BLaER1 treated with 17β-estradiol and CSF1 and Interleukin-3, amounts not matched to agents 10 nM and 100 nM (cell line): Measurements from ENCODE around the gene CELF2.

Source experiments
- H3K27ac ChIP-seq, 11 experiments: shearing (Covaris generic); formaldehyde crosslinking; 2 replicates each; pipeline ENCODE4 v1.8.1; 2022
- H3K27me3 ChIP-seq, 11 experiments: shearing (Covaris generic); formaldehyde crosslinking; 2 replicates each; pipeline ENCODE4 v1.8.1; 2022
- H3K36me3 ChIP-seq, 11 experiments: shearing (Covaris generic); formaldehyde crosslinking; 2 replicates each; pipeline ENCODE4 v1.8.1; 2022
- H3K4me1 ChIP-seq, 10 experiments: shearing (Covaris generic); formaldehyde crosslinking; 2 replicates each; pipeline ENCODE4 v1.8.1; 2022
- H3K4me2 ChIP-seq, 11 experiments: shearing (Covaris generic); formaldehyde crosslinking; 2 replicates each; pipeline ENCODE4 v1.8.1; 2022
- H3K4me3 ChIP-seq, 10 experiments: shearing (Covaris generic); formaldehyde crosslinking; 2 replicates each; pipeline ENCODE4 v1.8.1; 2022
- H3K9ac ChIP-seq, 11 experiments: shearing (Covaris generic); formaldehyde crosslinking; 2 replicates each; pipeline ENCODE4 v1.8.1; 2022
- H3K9me3 ChIP-seq, 11 experiments: shearing (Covaris generic); formaldehyde crosslinking; replicated peaks in 1 of 11; 2 replicates each; pipeline ENCODE4 v1.8.1; 2022
- H4K20me1 ChIP-seq, 11 experiments: shearing (Covaris generic); formaldehyde crosslinking; 2 replicates each; pipeline ENCODE4 v1.8.1; 2022
- Cebpa-rat ChIP-seq, 11 experiments: shearing (Covaris generic); IDR thresholded peaks; 2 replicates each; pipeline ENCODE4 v1.8.1; 2022

CELF2 gene

GRCh38 chr10:11212288-11213085 is 194.8 kb downstream of the CELF2 start:
- Histone ChIP-seq H3K4me3 (no peak overlapping the region), H4K20me1 (peaks cover 99 to 100% (median 100%) of the 10 kb centered on the region in 11 experiments), H3K27ac (peak overlapping the region in 7 of 11 experiments; percentile 7 to 72 (median 62); a peak in 12 of 22 replicates), H3K36me3 (peaks cover 42 to 99% (median 77%) of the 10 kb centered on the region in 11 experiments), H3K9me3 (no peaks in the 10 kb centered on the region), H3K27me3 (no peaks in the 10 kb centered on the region), H3K9ac (peak overlapping the region in 6 of 11 experiments; percentile 2 to 54 (median 36); a peak in 6 of 22 replicates), H3K4me2 (peak overlapping the region; percentile 6 to 87 (median 75); a peak in 21 of 22 replicates), H3K4me1 (peaks cover 71 to 93% (median 80%) of the 10 kb centered on the region in 10 experiments)
- TF ChIP-seq Cebpa-rat (IDR thresholded peaks at IDR 0.05) = no peak

GRCh38 chr10:11213137-11213536 is 195.5 kb downstream of the CELF2 start:
- TF ChIP-seq Cebpa-rat (IDR thresholded peaks at IDR 0.05) = no peak
- no peaks in the 10 kb centered on the region; a peak in 1 of 22 replicates for H3K9me3 ChIP-seq
- H3K36me3 ChIP-seq = peaks cover 48 to 99% (median 77%) of the 10 kb centered on the region in 11 experiments
- peaks cover 96 to 100% (median 100%) of the 10 kb centered on the region in 11 experiments for H4K20me1 ChIP-seq
- peak overlapping the region in 9 of 11 experiments; percentile 6 to 87 (median 77); a peak in 11 of 22 replicates for H3K4me2 ChIP-seq
- no peaks in the 10 kb centered on the region for H3K27me3 ChIP-seq
- H3K4me3 ChIP-seq = no peak overlapping the region
- H3K9ac ChIP-seq = no peak overlapping the region
- H3K4me1 ChIP-seq = peaks cover 65 to 87% (median 74%) of the 10 kb centered on the region in 10 experiments
- H3K27ac ChIP-seq = peak overlapping the region in 4 of 11 experiments; percentile 8 to 68 (median 63); a peak in 3 of 22 replicates

GRCh38 chr10:11214407-11214806 is 196.7 kb downstream of the CELF2 start:
- Histone ChIP-seq H3K4me3 (no peak overlapping the region), H3K27ac (peak overlapping the region in 1 of 11 experiments; percentile 68; a peak in 1 of 22 replicates), H3K4me1 (peaks cover 54 to 82% (median 65%) of the 10 kb centered on the region in 10 experiments), H3K9me3 (no peaks in the 10 kb centered on the region; a peak in 1 of 22 replicates), H3K36me3 (peaks cover 60 to 100% (median 87%) of the 10 kb centered on the region in 11 experiments), H3K4me2 (peak overlapping the region in 6 of 11 experiments; percentile 1 to 45 (median 16); a peak in 8 of 22 replicates), H3K9ac (no peak overlapping the region), H4K20me1 (peaks cover 83 to 100% (median 100%) of the 10 kb centered on the region in 11 experiments), H3K27me3 (no peaks in the 10 kb centered on the region)
- no peak for TF ChIP-seq Cebpa-rat (IDR thresholded peaks at IDR 0.05)

- H4K20me1 ChIP-seq = peaks cover 76 to 100% (median 100%) of the 10 kb centered on the region in 11 experiments
- no peaks in the 10 kb centered on the region; a peak in 1 of 22 replicates for H3K9me3 ChIP-seq
- H3K4me2 ChIP-seq = peak overlapping the region in 5 of 11 experiments; percentile 26 to 45 (median 41); a peak in 9 of 22 replicates
- peaks cover 71 to 100% (median 96%) of the 10 kb centered on the region in 11 experiments for H3K36me3 ChIP-seq
- TF ChIP-seq Cebpa-rat (IDR thresholded peaks at IDR 0.05) = no peak
- H3K27ac ChIP-seq = peak overlapping the region in 2 of 11 experiments; percentile 4 to 34; a peak in 3 of 22 replicates
- peaks cover 48 to 82% (median 62%) of the 10 kb centered on the region in 10 experiments for H3K4me1 ChIP-seq
- H3K4me3 ChIP-seq = no peak overlapping the region
- no peak overlapping the region for H3K9ac ChIP-seq
- H3K27me3 ChIP-seq = no peaks in the 10 kb centered on the region
Observed at GRCh38 chr10:11215471-11215870, 197.8 kb downstream of the CELF2 start.

- Histone ChIP-seq H3K27me3 (no peaks in the 10 kb centered on the region), H3K9ac (no peak overlapping the region), H3K4me2 (no peak overlapping the region), H3K36me3 (peaks cover 91 to 100% (median 100%) of the 10 kb centered on the region in 11 experiments), H4K20me1 (peaks cover 62 to 100% (median 100%) of the 10 kb centered on the region in 11 experiments), H3K4me3 (no peak overlapping the region), H3K4me1 (peaks cover 48 to 82% (median 57%) of the 10 kb centered on the region in 10 experiments), H3K9me3 (no peaks in the 10 kb centered on the region; a peak in 1 of 22 replicates), H3K27ac (no peak overlapping the region)
- TF ChIP-seq Cebpa-rat (IDR thresholded peaks at IDR 0.05) = no peak
Observed at GRCh38 chr10:11217521-11217920, 199.8 kb downstream of the CELF2 start.

- Histone ChIP-seq H3K4me3 (no peak overlapping the region), H3K27ac (no peak overlapping the region), H3K9me3 (no peaks in the 10 kb centered on the region; a peak in 1 of 22 replicates), H3K36me3 (peaks cover 91 to 100% (median 100%) of the 10 kb centered on the region in 11 experiments), H3K9ac (no peak overlapping the region), H3K4me2 (no peak overlapping the region), H4K20me1 (peaks cover 59 to 100% (median 100%) of the 10 kb centered on the region in 11 experiments), H3K4me1 (peaks cover 39 to 82% (median 57%) of the 10 kb centered on the region in 10 experiments), H3K27me3 (no peaks in the 10 kb centered on the region)
- no peak for TF ChIP-seq Cebpa-rat (IDR thresholded peaks at IDR 0.05)
Observed at GRCh38 chr10:11218395-11218794, 200.7 kb downstream of the CELF2 start.

GRCh38 chr10:11219431-11219830 is 201.8 kb downstream of the CELF2 start:
- TF ChIP-seq Cebpa-rat (IDR thresholded peaks at IDR 0.05) = no peak
- H3K36me3 ChIP-seq = peaks cover 85 to 100% (median 100%) of the 10 kb centered on the region in 11 experiments
- no peaks in the 10 kb centered on the region; a peak in 1 of 22 replicates for H3K9me3 ChIP-seq
- H3K27ac ChIP-seq = no peak overlapping the region
- H3K4me3 ChIP-seq = no peak overlapping the region
- no peaks in the 10 kb centered on the region for H3K27me3 ChIP-seq
- no peak overlapping the region; a peak in 2 of 22 replicates for H3K4me2 ChIP-seq
- peaks cover 49 to 100% (median 100%) of the 10 kb centered on the region in 11 experiments for H4K20me1 ChIP-seq
- H3K4me1 ChIP-seq = peaks cover 43 to 83% (median 59%) of the 10 kb centered on the region in 10 experiments
- H3K9ac ChIP-seq = no peak overlapping the region

GRCh38 chr10:11223081-11223480 is 205.4 kb downstream of the CELF2 start:
- Histone ChIP-seq H3K36me3 (peaks cover 66 to 96% (median 89%) of the 10 kb centered on the region in 11 experiments), H3K27ac (peak overlapping the region in 4 of 11 experiments; percentile 3 to 95 (median 90); a peak in 6 of 22 replicates), H3K9me3 (no peaks in the 10 kb centered on the region), H3K27me3 (no peaks in the 10 kb centered on the region), H3K4me2 (peak overlapping the region in 9 of 11 experiments; percentile 80 to 97 (median 91); a peak in 16 of 22 replicates), H3K4me3 (no peak overlapping the region), H4K20me1 (peaks cover 29 to 100% (median 100%) of the 10 kb centered on the region in 11 experiments), H3K4me1 (peaks cover 60 to 99% (median 82%) of the 10 kb centered on the region in 10 experiments), H3K9ac (no peak overlapping the region)
- no peak for TF ChIP-seq Cebpa-rat (IDR thresholded peaks at IDR 0.05)
